OCI-M1 (cell line): ENCODE results near the gene C16orf74.

Source experiments
- DNase-seq: peaks from one replicate; lab custom pipeline; 2025; lab: John Stamatoyannopoulos, UW

The C16orf74 gene

DNA sequence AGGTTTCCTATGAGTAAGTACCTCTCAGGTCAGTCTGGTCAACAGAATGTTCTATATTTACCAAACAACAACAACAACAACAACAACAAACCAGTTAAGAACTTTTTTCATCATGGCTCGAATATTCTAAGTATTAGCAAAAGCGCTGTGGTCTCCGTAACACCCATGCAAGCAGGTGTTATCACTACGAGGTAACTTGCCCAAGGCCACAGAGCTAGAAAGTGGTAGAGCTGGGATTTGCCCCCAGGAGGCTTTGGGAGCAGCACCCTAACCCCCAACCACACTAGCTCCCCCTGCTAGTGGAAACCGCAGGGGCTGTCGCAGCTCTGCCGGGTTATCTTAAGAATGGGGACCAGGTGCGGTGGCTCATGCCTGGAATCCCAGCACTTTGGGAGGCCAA is 23.9 kb upstream of the C16orf74 start:
- no peak for DNase-seq

DNA sequence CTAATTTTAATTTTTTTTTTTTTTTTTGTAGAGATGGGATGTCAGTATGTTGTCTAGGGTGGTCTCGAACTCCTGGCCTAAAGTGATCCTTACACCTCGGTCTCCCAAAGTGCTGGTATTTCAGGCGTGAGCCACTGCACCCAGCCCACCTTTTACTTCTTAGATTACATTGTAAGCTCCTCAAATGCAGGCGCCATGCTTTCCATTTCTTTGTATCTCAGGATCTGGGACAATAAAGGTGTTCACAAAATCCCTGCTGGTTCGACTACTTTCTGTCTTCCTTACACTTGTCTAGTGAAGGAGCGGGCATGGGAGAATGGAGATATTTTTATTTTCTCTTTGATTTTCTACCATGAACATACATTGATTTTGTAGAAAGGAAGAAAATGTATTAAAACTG is 23.2 kb upstream of the C16orf74 start:
- no peak for DNase-seq

DNA sequence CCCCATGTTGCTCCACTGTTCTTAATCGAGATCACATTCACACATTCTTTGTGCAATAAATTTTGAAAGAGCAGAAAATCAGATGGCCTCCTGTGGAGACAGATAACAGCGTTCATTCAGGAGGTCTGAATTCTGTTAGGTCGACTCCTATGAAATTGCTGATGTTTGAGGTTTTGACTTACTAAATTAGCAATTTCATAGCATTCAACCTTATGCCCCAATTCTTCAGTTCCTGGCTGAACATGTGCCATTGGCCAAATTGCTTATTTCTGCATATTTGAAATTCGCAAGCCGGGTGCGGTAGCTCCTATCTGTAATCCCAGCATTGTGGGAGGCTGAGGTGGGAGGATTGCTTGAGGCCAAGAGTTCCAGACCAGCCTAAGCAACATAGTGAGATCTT is 22.1 kb upstream of the C16orf74 start:
- DNase-seq, result no peak

DNA sequence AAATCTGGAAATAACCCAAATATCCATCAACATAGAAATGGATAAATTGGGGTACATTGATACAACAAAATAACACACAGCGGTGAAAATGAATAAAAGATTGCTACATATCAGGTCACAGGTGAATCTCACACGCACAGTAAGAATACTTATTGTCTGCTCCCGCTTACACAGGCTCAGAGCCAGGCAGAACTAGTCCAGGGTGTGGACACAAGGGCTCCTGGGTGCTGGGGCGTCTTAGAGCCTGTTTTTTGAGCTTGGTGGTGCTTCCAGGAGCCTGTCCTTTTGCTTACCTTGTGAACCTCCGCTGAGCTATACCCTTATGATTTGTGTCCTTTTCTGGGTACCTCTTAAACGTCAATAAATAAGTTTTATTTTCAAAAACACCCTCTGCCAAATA is 19.8 kb upstream of the C16orf74 start:
- no peak for DNase-seq

DNA sequence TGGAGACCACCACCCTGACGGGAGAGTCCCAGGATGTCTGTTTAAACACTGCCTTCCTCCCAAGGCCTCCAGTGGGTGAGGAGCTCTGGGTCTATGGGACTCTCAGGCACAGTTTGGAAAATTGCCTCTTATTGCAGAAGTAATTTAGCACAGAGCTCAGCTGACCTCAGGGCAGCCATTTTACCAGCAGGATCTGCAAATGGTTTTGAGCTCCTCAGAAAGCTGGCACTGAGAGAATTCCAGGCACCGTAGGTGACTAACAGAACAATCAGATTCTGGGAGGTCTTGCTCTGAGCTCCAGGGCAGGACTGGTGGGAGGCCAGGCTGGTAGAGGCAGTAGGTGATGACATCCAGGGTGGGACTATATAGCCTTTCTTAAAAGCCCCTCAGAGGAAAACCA is 17.3 kb upstream of the C16orf74 start:
- DNase-seq, result peak; percentile 4

DNA sequence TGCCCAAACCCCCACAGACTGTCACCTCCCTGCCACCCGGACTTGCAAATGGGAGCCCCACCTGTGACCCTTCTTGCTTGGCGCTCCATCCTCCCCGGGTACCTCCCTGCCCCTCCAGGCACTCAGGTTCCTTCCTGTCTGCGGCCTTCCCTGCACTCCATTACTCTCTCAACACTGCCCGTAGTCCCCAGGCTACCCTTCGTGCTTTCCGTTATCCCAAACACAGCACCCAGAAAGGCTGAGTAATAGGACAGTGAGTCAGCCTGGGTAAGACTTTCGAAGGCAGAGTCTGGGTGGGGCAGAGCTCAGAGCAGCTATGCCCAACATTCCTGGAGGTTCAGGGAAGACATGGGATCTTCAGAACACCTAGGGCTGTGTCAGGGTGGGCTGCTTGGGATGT is 16.6 kb upstream of the C16orf74 start:
- DNase-seq, result peak; percentile 14

DNA sequence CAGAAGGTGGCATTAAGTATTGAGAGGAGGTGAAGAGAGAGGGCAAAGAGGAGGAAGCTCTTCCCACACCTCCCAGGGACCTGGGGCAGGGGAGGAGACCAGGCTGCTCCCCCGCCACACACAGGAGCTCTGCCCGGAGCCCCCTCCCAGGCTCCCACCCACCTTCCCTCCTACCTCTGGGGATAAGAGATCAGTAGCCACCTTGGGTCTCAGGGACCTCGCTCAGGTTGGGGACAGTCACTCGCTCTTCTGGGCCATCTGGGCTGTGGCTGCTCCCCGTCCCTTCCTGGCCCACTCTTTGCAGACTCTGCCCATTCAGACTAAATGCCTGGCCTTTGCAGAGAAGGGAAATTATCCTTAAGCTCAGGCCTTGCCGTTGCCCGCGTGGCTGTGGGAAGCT is 14.9 kb upstream of the C16orf74 start:
- DNase-seq, result no peak

DNA sequence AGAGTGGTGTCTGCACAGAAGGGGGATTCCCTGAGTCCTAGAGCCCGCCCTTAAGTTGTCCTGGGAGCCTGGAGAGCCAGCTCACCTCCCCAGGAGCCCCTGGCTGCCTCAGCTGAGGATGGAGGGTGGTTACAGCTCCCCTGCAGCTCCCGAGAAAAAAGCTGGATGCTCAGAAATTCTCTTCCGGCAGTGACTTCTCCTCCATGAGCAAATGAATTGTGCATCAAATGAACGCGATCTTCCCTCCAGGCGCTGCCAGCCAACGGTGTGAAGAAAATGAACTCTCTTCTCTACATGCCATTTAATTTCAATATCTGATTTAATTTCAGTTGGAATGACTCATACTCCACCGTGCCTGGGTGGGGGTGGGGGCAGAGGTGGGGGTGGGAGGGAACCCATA is 14.3 kb upstream of the C16orf74 start:
- DNase-seq, result no peak

DNA sequence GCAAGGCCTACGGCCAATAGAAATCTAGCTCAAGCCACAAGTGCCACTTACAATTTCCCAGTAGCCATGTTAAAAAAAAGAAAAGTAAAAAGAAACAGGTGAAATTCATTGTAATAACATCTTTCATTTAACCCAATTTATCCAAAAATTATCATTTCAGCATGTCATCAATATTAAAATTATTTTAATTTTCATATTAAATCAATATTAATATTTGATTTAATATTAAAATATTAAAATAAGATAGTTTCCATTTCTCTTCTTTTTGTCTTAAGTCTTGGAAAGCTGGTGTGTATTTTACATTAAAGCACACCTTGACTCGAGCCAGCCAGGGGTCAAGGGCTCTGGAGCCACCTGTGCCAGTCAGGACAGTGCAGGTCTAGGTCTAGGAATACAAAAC is 12.7 kb upstream of the C16orf74 start:
- DNase-seq, result no peak

DNA sequence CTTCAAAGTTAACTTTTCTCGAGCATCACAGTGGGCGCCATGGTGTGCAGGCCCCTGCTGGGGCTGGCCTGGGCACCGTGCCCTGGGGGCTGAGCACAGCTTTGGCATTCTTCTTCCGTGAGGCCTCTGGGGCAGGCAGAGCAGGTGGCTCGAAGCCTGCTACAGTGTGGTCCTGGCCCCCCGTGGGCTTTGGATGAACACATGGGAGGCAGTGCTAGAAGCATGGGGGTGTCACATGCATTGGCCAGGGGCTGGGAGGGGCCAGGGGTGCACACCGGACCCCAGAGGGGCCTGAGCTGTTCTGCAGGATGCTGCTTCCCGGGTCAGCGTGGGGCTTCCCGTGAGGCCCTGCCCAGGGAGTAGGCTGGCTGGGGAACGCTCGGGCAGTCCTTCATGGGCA is 12.1 kb upstream of the C16orf74 start:
- DNase-seq, result no peak

DNA sequence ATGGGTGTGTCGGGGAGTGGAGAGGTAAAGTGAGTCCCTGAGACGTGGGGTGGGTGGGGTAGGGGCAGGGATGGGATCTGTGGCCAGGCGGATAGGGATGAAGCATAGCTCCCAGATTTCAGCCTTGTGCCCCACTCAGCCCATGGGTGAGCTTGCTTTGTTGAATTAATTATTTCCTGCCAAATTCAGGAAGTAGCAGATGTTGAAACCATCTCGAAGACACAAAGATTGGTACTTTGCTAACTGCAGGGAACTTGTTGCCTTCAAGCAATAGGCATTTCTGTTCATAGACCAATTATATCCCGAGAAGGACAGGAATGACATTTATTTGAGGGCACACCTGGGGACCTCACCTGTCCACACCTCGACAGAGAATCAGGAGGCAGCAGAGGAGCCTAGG is 11.0 kb upstream of the C16orf74 start:
- DNase-seq, result no peak

DNA sequence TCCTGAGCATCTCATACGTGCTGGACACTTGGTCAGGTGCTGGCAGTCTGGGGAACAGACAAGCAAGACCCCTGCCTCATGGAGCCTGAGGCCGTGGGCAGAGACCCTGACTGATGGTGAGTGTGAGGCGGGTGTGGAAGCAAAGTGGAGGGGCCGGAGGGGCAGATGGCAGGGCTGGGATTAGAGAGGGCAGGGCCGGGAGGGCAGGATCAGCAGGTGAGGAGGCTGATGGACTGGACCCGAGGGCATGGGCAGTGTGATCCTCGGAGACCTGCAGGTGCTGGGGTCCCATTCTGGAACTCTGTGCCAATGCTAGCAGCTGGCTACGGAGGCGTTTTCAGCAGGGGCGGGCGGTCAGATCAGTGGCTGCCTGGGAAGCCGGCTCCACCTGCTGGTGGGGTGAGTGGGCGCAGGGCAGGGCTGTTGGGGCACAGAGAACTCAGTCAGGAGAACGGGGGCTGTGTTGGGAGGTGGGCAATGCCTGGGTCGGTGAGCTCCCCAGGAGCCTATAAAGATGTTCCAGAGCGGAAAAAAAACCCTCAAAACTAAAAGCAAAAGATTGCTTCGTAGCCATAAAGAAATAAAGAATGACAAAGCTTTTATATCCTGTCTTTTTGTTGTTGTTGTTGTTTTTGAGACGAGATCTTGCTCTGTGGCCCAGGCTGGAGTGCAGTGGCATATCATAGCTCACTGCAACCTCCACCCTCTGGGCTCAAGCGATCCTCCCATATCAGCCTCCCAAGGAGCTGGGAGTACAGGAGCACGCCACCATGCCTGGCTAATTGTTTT is 8.9 kb upstream of the C16orf74 start:
- DNase-seq, result peak; percentile 36

DNA sequence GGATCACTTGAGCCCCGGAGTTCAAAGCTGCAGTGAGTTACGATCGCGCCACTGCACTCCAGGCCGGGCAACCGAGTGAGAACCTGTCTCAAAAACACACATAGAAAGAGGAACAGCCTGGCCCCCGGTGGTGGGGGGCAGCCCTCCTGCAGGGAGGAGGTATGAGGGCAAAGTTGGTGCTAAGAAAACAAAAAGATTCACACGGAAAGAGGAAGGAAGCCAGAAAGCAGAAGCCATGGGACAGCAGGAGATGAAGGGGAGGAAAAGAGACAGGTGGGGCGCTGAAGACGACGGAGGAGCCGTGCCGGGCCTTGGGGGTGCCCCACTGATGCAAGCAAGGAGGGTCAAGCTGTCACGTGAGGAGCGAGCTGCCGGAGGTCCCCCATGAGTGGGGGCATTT is 8.2 kb upstream of the C16orf74 start:
- DNase-seq, result peak; percentile 23

DNA sequence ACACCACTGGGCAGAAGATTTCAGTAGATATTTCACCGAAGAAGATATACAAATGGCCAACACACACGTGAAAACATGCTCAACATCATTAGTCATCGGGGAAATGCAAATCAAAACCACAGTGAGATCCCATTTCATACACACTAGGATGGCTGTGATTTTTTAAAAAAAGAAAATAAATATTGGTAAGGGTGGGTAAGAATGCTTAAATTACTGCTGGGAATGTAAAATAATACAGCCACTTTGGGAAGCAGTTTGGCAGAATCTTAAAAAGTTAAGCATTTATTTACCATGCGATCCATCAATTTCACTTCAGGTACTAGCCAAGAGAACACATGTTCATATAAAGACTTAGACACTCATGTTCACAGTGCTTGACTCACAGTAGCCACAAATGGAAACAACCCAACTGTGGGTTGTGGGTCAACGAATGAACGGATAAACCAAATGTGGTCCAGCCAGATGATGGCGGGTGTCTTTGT is 6.5 kb upstream of the C16orf74 start:
- DNase-seq, result no peak

DNA sequence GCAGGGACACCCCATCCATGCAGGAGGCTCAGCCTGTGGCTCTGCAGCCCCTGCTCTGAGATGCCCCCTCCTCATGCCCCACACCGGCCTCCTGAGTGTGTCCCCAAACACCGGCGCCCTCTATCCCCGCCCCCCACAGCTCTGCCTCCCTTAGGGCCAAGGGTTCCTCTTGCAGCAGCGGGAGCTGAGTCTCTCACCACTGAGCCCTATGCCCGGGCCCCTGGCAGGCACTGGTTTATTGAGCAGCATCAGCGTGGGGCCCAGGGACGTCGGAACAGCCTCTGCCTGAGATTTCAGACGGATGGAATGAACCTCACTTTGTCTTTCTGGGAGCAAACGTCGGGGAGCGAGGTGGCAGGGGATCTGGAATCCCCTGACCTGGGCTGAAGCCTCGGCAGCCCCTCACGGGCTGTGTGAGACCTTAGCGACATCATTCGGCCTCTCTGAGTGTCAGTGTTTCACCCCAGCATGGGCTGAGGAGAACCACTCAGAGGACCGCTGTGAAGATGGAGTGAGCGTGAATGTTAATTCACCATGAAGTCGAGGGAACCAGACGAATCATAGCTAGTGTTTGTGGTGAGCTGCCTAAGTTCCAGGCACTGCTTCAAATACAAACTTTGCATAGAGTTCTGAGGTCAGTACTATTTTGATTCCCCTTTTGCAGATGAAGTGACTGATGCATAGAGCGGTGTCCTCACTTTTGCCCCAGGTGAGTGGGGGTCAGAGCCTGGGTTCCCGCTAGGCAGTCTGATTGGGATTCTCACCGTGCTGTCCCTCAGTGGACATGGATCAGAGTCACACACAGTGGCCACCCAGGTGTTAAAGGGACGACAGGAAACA is 5.3 kb upstream of the C16orf74 start:
- DNase-seq, result no peak

DNA sequence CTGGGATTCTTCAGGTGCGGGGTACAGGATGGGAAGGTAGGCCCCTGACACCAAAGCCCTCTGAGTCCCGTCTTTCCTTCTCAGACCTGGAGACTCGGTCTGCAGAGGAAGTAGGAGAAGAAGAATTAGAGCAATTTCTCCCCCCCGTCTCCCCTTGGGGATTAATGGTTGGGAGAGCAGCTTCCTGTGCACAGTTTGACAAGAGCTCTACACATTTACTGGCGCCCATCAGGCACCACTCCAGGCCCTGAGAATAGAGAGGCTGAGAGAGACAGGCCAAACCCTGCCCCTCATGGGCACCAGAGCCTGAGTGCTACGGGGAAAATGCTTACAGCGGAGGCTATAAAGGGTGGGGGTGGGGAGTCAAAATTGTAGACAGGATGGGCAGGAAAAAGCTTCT is 3.5 kb upstream of the C16orf74 start:
- DNase-seq, result no peak

DNA sequence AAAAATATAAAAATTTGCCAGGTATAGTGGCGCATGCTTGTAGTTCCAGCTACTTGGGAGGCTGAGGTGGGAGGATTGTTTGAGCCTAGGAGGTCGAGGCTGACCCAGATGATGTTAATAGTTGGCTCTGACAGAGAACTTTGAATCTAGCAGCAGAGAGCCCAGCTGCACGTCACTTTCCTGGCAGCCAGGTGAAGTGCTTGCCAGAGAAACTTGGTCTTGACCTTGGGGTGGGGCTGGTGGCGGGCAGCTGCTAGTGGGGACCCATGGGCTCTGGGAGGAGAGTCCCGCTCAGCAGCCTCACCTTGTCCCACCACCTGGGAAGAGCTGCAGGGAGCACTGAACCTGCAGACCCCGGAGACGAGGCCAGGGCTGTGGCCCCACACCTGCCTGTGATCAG is 3.1 kb upstream of the C16orf74 start:
- DNase-seq, result no peak

DNA sequence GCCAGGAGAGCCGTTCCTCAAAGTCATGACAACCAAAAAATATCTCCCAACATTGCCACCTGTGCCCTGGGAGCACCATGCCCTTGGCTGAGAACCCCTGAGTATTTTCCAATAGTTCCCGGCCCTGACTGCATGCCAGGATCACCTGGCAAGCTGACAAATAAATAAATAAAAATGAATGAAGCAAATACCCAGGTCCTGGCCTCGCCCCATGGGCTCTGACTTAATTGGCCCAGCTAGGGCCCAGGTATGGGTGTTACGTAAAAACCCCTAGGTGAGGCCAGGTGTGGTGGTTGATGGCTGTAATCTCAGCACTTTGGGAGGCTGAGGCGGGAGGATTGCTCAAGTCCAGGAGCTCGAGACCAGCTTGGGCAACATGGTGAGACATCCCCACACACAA is 2.7 kb upstream of the C16orf74 start:
- DNase-seq, result no peak

DNA sequence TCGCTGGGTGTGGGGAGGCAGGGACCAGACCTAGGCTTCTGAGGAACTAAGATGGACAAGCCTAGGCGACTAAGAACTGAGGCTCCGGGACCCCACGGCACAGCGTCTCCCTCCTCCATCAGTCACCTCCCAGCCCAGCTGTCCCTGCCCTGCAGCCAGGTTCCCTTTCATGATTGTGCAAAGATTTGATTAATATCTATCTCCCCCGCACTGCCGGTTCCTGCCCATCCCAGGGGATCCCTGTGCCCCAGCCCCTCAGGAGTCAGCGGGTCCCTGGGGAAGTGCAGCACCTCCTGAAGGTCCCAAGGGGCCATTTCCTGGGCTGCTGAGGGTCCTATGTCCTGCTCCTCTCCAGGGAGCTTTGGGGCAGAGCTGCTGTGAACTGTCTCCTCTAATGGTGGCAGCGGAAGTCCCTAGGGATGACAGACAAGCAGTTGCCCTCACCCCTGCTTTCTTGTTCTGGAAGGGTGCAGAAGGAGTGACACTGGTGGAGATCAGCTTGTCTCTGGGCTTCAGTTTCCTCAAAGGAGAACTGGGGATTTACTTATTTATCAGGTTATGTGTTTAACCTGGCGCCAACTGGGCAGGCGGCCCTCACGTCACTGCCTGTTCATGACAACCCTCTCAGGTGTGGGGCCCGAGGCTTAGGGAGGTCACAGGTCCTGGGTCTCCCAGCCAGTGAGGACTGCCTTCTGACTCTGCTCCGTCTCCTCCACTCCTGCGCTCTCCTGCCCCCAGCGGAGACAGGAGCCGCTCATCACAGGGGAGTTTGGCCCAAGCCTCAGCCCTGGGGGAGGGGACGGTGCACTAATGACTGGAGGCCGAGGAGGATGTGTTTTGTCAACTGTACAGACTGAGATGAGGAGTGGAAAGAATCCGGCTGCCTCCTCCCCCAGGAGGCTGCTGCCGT is 1.9 kb upstream of the C16orf74 start:
- peak; percentile 43 for DNase-seq

DNA sequence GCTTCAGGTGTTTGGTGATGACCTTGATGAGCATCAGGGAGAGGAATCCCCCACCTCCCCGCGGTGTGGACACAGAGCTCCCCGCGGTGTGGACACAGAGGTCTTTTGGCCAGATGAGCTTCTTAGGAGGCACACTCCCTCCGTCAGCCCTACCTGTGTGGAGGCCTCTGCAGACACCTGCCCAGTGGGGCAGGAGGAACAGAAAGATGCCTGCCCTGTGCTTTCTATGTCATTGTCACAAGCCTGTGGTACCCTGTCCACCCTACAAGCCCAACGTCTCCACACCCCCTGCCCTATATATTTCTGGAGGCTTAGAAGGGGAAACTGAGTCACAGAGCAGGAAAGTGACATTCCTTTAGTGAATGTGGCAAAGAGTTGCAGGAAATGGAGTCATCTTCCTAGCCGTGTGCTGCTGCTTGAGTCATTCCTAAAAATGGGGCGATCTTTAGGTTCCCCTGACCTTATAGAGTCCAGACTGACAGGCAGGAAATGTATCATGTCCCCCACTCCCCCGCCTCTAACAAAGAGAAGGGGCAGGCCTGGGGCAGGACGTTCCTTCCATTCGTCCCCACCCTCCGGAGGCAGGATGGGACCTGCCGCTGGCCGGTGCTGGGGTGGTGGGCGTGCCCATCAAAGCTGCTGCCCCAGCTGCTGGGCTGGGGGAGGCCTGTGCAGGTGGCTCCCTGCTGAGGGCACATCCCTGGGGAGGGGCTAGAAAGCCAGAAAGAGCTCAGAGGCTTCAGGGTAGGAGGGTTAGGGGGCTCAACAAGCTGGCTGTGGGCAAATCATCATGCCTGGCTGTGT is 1.0 kb upstream of the C16orf74 start:
- no peak for DNase-seq

DNA sequence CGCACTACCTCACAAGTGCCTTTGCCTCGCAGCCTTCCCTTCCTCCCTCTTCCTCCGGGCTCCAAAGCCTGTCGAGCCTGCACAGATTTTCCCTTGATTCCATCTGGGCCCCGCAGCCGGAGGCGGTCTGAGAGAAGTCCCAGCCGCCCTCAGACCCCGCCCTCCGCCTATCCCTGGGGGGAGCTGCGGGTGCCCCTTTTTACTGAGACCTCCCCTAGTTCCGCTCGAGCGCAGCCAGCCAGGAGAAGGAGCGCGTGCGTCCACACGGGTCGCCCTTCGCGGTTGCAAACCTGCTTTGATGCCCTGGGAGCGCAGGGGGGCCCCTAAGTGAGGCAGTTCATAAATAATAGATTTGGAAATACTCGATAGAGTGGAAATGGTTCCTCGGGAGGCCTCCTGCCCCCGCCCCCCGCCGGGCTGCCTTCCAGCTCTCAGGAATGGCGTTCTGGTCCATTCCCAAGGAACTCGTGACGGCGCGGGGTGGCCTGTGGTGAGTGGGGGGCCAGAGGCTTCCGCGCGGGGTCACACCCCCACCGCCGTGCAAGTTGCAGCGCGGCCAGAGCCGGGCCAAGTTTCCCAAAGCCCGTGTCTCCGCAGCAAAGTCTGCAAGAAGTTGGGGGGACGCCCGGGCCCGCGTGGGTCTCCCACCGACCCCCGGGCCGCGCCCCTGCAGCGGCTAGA is 610 bp downstream of the C16orf74 start:
- no peak for DNase-seq
